GM18520 (cell line): ENCODE results near the gene LRP8.
A peak's percentile ranks its signal among the peaks of the same experiment; 100 is the strongest.
"Not testable (repeated sequence)": the region's sequence is repeated elsewhere in the genome, so short reads cannot be mapped to it uniquely, and the experiment has no call there.

Experiments
- ATAC-seq: cut with Tn5 transposase; IDR thresholded peaks from one replicate; pipeline ENCODE4 v1.9.1; 2021; ENCODE audit not compliant: unreplicated experiment

Gene LRP8

GRCh38 chr1:53285969-53286760 lies 41.7 kb downstream of the LRP8 start:
- ATAC-seq: peak; percentile 82

- no peak for ATAC-seq
Observed at GRCh38 chr1:53285546-53285945, 42.3 kb downstream of the LRP8 start.

GRCh38 chr1:53284224-53285020 lies 43.4 kb downstream of the LRP8 start:
- no peak for ATAC-seq

GRCh38 chr1:53283156-53283555 lies 44.7 kb downstream of the LRP8 start:
- not testable (repeated sequence) for ATAC-seq

GRCh38 chr1:53281133-53281532 lies 46.7 kb downstream of the LRP8 start:
- ATAC-seq: no peak

GRCh38 chr1:53280496-53280895 lies 47.4 kb downstream of the LRP8 start:
- no peak for ATAC-seq

- ATAC-seq: no peak
Observed at GRCh38 chr1:53279296-53280200, 48.3 kb downstream of the LRP8 start.

- ATAC-seq: no peak
Observed at GRCh38 chr1:53278298-53278725, 49.6 kb downstream of the LRP8 start.

GRCh38 chr1:53277326-53277725 lies 50.5 kb downstream of the LRP8 start:
- ATAC-seq: no peak

- ATAC-seq: no peak
Observed at GRCh38 chr1:53276902-53277281, 51.0 kb downstream of the LRP8 start.

GRCh38 chr1:53276153-53276901 lies 51.5 kb downstream of the LRP8 start:
- no peak for ATAC-seq

GRCh38 chr1:53275566-53275965 lies 52.3 kb downstream of the LRP8 start:
- ATAC-seq: no peak

GRCh38 chr1:53274541-53275185 lies 53.2 kb downstream of the LRP8 start:
- ATAC-seq: no peak

- ATAC-seq: no peak
Observed at GRCh38 chr1:53274026-53274425, 53.8 kb downstream of the LRP8 start.

GRCh38 chr1:53273526-53273925 lies 54.3 kb downstream of the LRP8 start:
- ATAC-seq: no peak

- ATAC-seq: no peak
Observed at GRCh38 chr1:53272349-53272748, 55.5 kb downstream of the LRP8 start.

GRCh38 chr1:53271446-53272090 lies 56.3 kb downstream of the LRP8 start:
- no peak for ATAC-seq

- ATAC-seq: no peak
Observed at GRCh38 chr1:53270873-53271272, 57.0 kb downstream of the LRP8 start.

GRCh38 chr1:53270107-53270506 lies 57.8 kb downstream of the LRP8 start:
- ATAC-seq: no peak

- no peak for ATAC-seq
Observed at GRCh38 chr1:53267761-53268160, 60.1 kb downstream of the LRP8 start.
